ENCODE results near the gene LPO. TPM values are rescaled to one million over a fixed set of nuclear protein-coding genes. Genes with fewer than 3 reads are reported as not detected.

LPO gene
- total RNA-seq, 1 donor from 2014 or later, result not detected

- TF ChIP-seq CTCF (IDR thresholded peaks at IDR 0.05), result no peak
- Mint-ChIP-seq H3K27me3 (peaks cover 3% of the 10 kb centered on the region), H3K4me1 (no peaks in the 10 kb centered on the region), H3K36me3 (ENCODE audit: low read depth) (no peaks in the 10 kb centered on the region), H3K4me3 (no peak overlapping the region), H3K27ac (no peak overlapping the region), H3K9me3 (no peaks in the 10 kb centered on the region)
- DNase-seq (no peak), ATAC-seq (ENCODE audit: low read depth) (no peak)
- ChIA-PET CTCF (no interaction called here), POLR2A (no interaction called here)
- intact Hi-C loops (cut with micrococcal nuclease), result no loop called here
Observed at GRCh38 chr17:58271216-58271931, 33.0 kb downstream of the LPO start.

GRCh38 chr17:58272367-58273280 lies 34.2 kb downstream of the LPO start:
- ChIA-PET POLR2A (no interaction called here), CTCF (no interaction called here)
- intact Hi-C loops (cut with micrococcal nuclease), result no loop called here
- Mint-ChIP-seq H3K36me3 (ENCODE audit: low read depth) (no peaks in the 10 kb centered on the region), H3K27ac (no peak overlapping the region), H3K27me3 (peaks cover 3% of the 10 kb centered on the region), H3K4me3 (no peak overlapping the region), H3K9me3 (no peaks in the 10 kb centered on the region), H3K4me1 (no peaks in the 10 kb centered on the region)
- no peak for TF ChIP-seq CTCF (IDR thresholded peaks at IDR 0.05)
- no peak for DNase-seq
- no peak for ATAC-seq (ENCODE audit: low read depth)

GRCh38 chr17:58273453-58274104 lies 35.2 kb downstream of the LPO start:
- no peak for TF ChIP-seq CTCF (IDR thresholded peaks at IDR 0.05)
- ATAC-seq (ENCODE audit: low read depth), result no peak
- intact Hi-C loops (cut with micrococcal nuclease), result no loop called here

GRCh38 chr17:58275417-58275816 lies 37.0 kb downstream of the LPO start:
- no peak overlapping the region for H3K4me3 Mint-ChIP-seq
- CTCF ChIA-PET, result no interaction called here
- H3K27ac Mint-ChIP-seq, result no peak overlapping the region
- DNase-seq (no peak), ATAC-seq (ENCODE audit: low read depth) (no peak)
- H3K9me3 Mint-ChIP-seq, result no peaks in the 10 kb centered on the region
- no peaks in the 10 kb centered on the region for H3K36me3 Mint-ChIP-seq (ENCODE audit: low read depth)
- intact Hi-C loops (cut with micrococcal nuclease), result no loop called here
- TF ChIP-seq CTCF (IDR thresholded peaks at IDR 0.05), result no peak
- H3K27me3 Mint-ChIP-seq, result peaks cover 16% of the 10 kb centered on the region
- H3K4me1 Mint-ChIP-seq, result peaks cover 5% of the 10 kb centered on the region
- POLR2A ChIA-PET, result no interaction called here

More at GRCh38 chr17:58273453-58274104, 35.2 kb downstream of the LPO start:
- no peak for DNase-seq
- Mint-ChIP-seq H3K9me3 (no peaks in the 10 kb centered on the region), H3K36me3 (ENCODE audit: low read depth) (no peaks in the 10 kb centered on the region), H3K4me1 (no peaks in the 10 kb centered on the region), H3K27ac (no peak overlapping the region), H3K27me3 (peaks cover 9% of the 10 kb centered on the region), H3K4me3 (no peak overlapping the region)
- ChIA-PET POLR2A (no interaction called here), CTCF (no interaction called here)

- Mint-ChIP-seq H3K27me3 (peaks cover 16% of the 10 kb centered on the region), H3K27ac (no peak overlapping the region), H3K4me1 (peaks cover 5% of the 10 kb centered on the region), H3K4me3 (no peak overlapping the region), H3K9me3 (no peaks in the 10 kb centered on the region), H3K36me3 (ENCODE audit: low read depth) (no peaks in the 10 kb centered on the region)
- TF ChIP-seq CTCF (IDR thresholded peaks at IDR 0.05), result no peak
- POLR2A ChIA-PET, result no interaction called here
- ATAC-seq (ENCODE audit: low read depth) (no peak), DNase-seq (no peak)
- CTCF ChIA-PET, result no interaction called here
- intact Hi-C loops (cut with micrococcal nuclease), result no loop called here
Observed at GRCh38 chr17:58276423-58276822, 38.0 kb downstream of the LPO start.

Data from activated B cell treated with CpG ODN at 0.5 μM for 24 hours (primary cell).